GM19099 (cell line): Measurements from ENCODE around the gene EYS.

Source experiments
- POLR2A ChIP-seq: IDR thresholded peaks from 3 replicates; pipeline ENCODE4 v1.6.1; 2011; ENCODE audit warnings: low read depth; ENCODE audit not compliant: insufficient read length; ENCODE audit errors: extremely low read depth

The EYS gene

GRCh38 chr6:64083261-64083660 is 1623.8 kb downstream of the EYS start:
- no peak for TF ChIP-seq POLR2A

GRCh38 chr6:64081453-64081852 is 1625.6 kb downstream of the EYS start:
- no peak for TF ChIP-seq POLR2A

- no peak for TF ChIP-seq POLR2A
Measured at GRCh38 chr6:64074981-64075380, 1632.0 kb downstream of the EYS start.

- no peak for TF ChIP-seq POLR2A
Measured at GRCh38 chr6:64072686-64073085, 1634.3 kb downstream of the EYS start.

- no peak for TF ChIP-seq POLR2A
Measured at GRCh38 chr6:64064919-64065318, 1642.1 kb downstream of the EYS start.

GRCh38 chr6:64062960-64063683 is 1643.9 kb downstream of the EYS start:
- TF ChIP-seq POLR2A: no peak

GRCh38 chr6:64054861-64055260 is 1652.2 kb downstream of the EYS start:
- TF ChIP-seq POLR2A: no peak

- TF ChIP-seq POLR2A: no peak
Measured at GRCh38 chr6:64050590-64050989, 1656.4 kb downstream of the EYS start.

- TF ChIP-seq POLR2A: no peak
Measured at GRCh38 chr6:64049736-64050135, 1657.3 kb downstream of the EYS start.

GRCh38 chr6:64046746-64047208 is 1660.2 kb downstream of the EYS start:
- no peak for TF ChIP-seq POLR2A

GRCh38 chr6:64041373-64041772 is 1665.7 kb downstream of the EYS start:
- no peak for TF ChIP-seq POLR2A

GRCh38 chr6:64040113-64040512 is 1666.9 kb downstream of the EYS start:
- no peak for TF ChIP-seq POLR2A

GRCh38 chr6:64037427-64037826 is 1669.6 kb downstream of the EYS start:
- no peak for TF ChIP-seq POLR2A

- TF ChIP-seq POLR2A: no peak
Measured at GRCh38 chr6:64034910-64035655, 1671.9 kb downstream of the EYS start.

GRCh38 chr6:64034291-64034690 is 1672.7 kb downstream of the EYS start:
- TF ChIP-seq POLR2A: no peak

GRCh38 chr6:64023693-64024092 is 1683.3 kb downstream of the EYS start:
- no peak for TF ChIP-seq POLR2A

- TF ChIP-seq POLR2A: no peak
Measured at GRCh38 chr6:64014595-64014994, 1692.4 kb downstream of the EYS start.

GRCh38 chr6:64013011-64013410 is 1694.0 kb downstream of the EYS start:
- TF ChIP-seq POLR2A: no peak
